Duodenal mucosa (tissue), 2 donors: ENCODE data around the gene FAM124B.

Source experiments
- H3K27ac ChIP-seq: one replicate; pipeline ENCODE4 v1.7.0; 2013; ENCODE audit warnings: low read depth, low read length
- H3K27me3 ChIP-seq, 2 donors: one replicate each; pipeline ENCODE4 v1.7.0; 2013; ENCODE audit warnings: low read length in 2 of 2, control low read depth in 1 of 2; ENCODE audit not compliant: insufficient read depth in 2 of 2, control insufficient read depth in 1 of 2
- H3K36me3 ChIP-seq, 2 donors: one replicate each; pipeline ENCODE4 v1.7.0; 2013; ENCODE audit warnings: low read length in 2 of 2, control low read depth in 1 of 2; ENCODE audit not compliant: insufficient read depth in 2 of 2, control insufficient read depth in 1 of 2
- H3K4me1 ChIP-seq, 2 donors: one replicate each; pipeline ENCODE4 v1.7.0; 2013; ENCODE audit warnings: low read length in 2 of 2, control low read depth in 1 of 2; ENCODE audit not compliant: insufficient read depth in 2 of 2, control insufficient read depth in 1 of 2
- H3K4me3 ChIP-seq, 2 donors: one replicate each; pipeline ENCODE4 v1.7.0; 2013; ENCODE audit warnings: low read length in 2 of 2, low read depth in 1 of 2
- H3K9ac ChIP-seq, 2 donors: one replicate each; pipeline ENCODE4 v1.7.0; 2013; ENCODE audit warnings: low read length in 2 of 2, low read depth in 1 of 2
- H3K9me3 ChIP-seq, 2 donors: one replicate each; pipeline ENCODE4 v1.7.0; 2013; ENCODE audit warnings: low read length in 2 of 2, control low read depth in 1 of 2; ENCODE audit not compliant: control insufficient read depth in 1 of 2

The FAM124B gene

DNA sequence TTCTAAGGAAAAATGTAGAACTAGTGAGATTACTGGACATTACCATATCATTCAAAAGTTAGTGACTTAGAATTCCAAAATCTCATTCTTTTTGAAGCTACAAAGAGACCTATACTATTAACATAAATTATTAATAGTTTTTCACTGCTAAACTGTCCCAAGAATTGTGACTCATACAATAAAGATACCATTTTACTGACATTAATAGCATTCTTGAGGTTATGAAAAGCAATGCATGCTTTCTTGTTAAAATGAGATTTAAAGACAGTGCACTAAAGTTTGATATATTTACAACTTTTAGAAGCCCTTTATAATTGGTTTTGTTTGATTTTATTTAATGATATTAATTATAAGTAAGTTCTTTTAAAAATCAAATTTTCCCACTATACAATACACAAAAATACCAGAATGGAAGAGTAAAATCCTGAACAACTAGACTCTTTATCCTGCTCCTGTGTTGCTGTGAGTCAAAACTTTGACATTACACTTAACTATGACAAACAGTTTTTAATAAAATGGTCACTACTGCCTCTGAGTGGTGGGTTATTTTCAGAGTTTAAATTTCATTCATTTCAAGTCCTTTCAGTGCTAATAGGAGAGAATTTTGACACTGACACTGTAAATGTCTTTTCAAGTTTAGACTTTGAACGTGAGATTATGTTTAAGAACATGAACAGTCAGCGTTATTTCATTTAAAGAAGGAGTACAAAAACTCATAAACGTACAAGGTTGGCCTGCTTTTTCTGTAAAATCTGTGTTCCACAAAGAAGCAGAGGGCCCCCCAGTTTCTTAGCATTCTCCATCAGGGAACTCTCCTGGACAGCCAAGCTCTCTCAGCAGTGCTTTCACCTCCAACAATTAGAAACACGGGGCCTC is 54.5 kb downstream of the FAM124B start:
- H3K27ac ChIP-seq = no peak overlapping the region
- H3K4me3 ChIP-seq = no peak overlapping the region
- no peaks in the 10 kb centered on the region for H3K36me3 ChIP-seq
- no peaks in the 10 kb centered on the region for H3K27me3 ChIP-seq
- H3K9me3 ChIP-seq = no peaks in the 10 kb centered on the region
- no peak overlapping the region for H3K9ac ChIP-seq
- H3K4me1 ChIP-seq = no peaks in the 10 kb centered on the region

GRCh38 chr2:224345492-224345891 is 56.4 kb downstream of the FAM124B start:
- no peaks in the 10 kb centered on the region for H3K27me3 ChIP-seq
- no peak overlapping the region for H3K27ac ChIP-seq
- H3K4me3 ChIP-seq = no peak overlapping the region
- no peaks in the 10 kb centered on the region for H3K9me3 ChIP-seq
- H3K9ac ChIP-seq = no peak overlapping the region
- no peaks in the 10 kb centered on the region for H3K4me1 ChIP-seq
- no peaks in the 10 kb centered on the region for H3K36me3 ChIP-seq

GRCh38 chr2:224343226-224343625 is 58.7 kb downstream of the FAM124B start:
- H3K27me3 ChIP-seq = no peaks in the 10 kb centered on the region
- H3K27ac ChIP-seq = no peak overlapping the region
- no peaks in the 10 kb centered on the region for H3K36me3 ChIP-seq
- H3K4me3 ChIP-seq = no peak overlapping the region
- H3K4me1 ChIP-seq = no peaks in the 10 kb centered on the region
- H3K9ac ChIP-seq = no peak overlapping the region
- H3K9me3 ChIP-seq = no peaks in the 10 kb centered on the region

GRCh38 chr2:224335991-224336390 is 65.9 kb downstream of the FAM124B start:
- H3K36me3 ChIP-seq = no peaks in the 10 kb centered on the region

GRCh38 chr2:224334726-224335125 is 67.2 kb downstream of the FAM124B start:
- no peaks in the 10 kb centered on the region for H3K9me3 ChIP-seq
- no peaks in the 10 kb centered on the region for H3K27me3 ChIP-seq
- H3K36me3 ChIP-seq = no peaks in the 10 kb centered on the region
- H3K4me3 ChIP-seq = no peak overlapping the region
- H3K9ac ChIP-seq = no peak overlapping the region
- H3K4me1 ChIP-seq = no peaks in the 10 kb centered on the region
- H3K27ac ChIP-seq = no peak overlapping the region

More at GRCh38 chr2:224335991-224336390, 65.9 kb downstream of the FAM124B start:
- H3K4me1 ChIP-seq = no peaks in the 10 kb centered on the region
- H3K9ac ChIP-seq = no peak overlapping the region
- no peaks in the 10 kb centered on the region for H3K27me3 ChIP-seq
- H3K27ac ChIP-seq = no peak overlapping the region
- H3K4me3 ChIP-seq = no peak overlapping the region
- H3K9me3 ChIP-seq = no peaks in the 10 kb centered on the region

DNA sequence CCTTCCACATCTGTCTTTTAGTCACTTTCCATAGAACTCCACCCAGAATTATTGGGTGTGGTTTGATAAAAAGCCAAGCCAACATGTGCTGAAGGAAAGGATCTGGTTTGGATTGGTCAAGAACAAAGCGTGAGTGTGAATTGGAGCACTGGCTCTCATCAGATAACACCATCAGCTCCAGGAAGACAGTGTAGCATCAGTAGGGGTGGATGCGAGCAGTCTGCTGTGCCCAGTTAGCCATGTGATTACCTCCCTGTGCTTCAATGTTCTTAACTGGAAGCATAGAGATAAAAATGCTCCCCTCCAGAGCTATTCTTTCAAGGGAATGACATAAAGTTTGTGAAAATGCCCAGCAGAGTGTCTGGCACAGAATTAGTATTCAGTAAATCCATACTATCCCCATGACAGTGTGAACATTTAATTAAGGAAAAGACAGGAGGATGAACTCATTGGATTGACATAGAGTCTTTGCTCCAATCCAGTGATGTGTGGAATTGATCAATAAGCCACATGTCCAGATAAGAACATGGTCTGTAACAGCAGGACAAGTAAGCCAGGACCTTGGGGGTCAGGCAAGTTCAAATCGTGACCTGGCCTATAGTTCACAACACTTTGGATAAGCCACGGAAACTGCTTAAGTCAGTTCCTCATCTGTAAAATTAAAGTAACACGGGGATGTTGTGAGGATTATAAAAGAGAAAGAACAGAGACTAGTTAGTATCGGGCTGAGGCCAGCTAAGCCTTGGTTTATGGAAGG is 68.0 kb downstream of the FAM124B start:
- Histone ChIP-seq H3K9ac (no peak overlapping the region), H3K4me3 (no peak overlapping the region), H3K4me1 (no peaks in the 10 kb centered on the region), H3K36me3 (no peaks in the 10 kb centered on the region), H3K9me3 (no peaks in the 10 kb centered on the region), H3K27me3 (no peaks in the 10 kb centered on the region), H3K27ac (no peak overlapping the region)

- Histone ChIP-seq H3K36me3 (no peaks in the 10 kb centered on the region), H3K4me3 (no peak overlapping the region), H3K9ac (no peak overlapping the region), H3K27me3 (no peaks in the 10 kb centered on the region), H3K4me1 (no peaks in the 10 kb centered on the region), H3K27ac (no peak overlapping the region), H3K9me3 (no peaks in the 10 kb centered on the region)
Observed at GRCh38 chr2:224331698-224332097, 70.2 kb downstream of the FAM124B start.

DNA sequence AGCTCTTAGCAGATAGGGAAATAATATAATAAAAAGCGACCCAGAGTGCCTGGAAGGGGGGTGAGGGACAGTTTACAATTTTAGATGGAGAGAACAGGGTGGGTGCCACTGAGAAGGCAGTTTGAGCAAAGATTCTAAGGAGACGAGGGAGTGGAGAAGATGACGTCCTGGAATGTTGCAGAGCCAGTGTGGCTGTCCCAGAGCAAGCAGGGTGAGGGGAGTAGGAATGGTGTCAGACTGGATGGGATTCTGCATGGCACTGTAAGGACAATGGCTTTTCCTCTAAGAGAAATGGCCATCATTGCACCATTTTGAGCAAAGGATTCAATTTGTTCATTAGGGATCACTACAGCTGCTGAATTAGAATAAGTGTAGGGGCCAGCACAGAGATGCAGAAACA is 73.1 kb downstream of the FAM124B start:
- no peaks in the 10 kb centered on the region for H3K4me1 ChIP-seq
- no peaks in the 10 kb centered on the region for H3K9me3 ChIP-seq
- H3K9ac ChIP-seq = no peak overlapping the region
- H3K4me3 ChIP-seq = no peak overlapping the region
- no peaks in the 10 kb centered on the region for H3K27me3 ChIP-seq
- H3K27ac ChIP-seq = no peak overlapping the region
- no peaks in the 10 kb centered on the region for H3K36me3 ChIP-seq
